ENCODE results near the gene CFAP70.
"Not testable (repeated sequence)": the region's sequence is repeated elsewhere in the genome, so short reads cannot be mapped to it uniquely, and the experiment has no call there.

The CFAP70 gene

GRCh38 chr10:73293461-73293860 lies 65.2 kb downstream of the CFAP70 start:
- peaks cover 10% of the 10 kb centered on the region; the same call in 1 of the 2 replicates for H3K9me3 ChIP-seq (ENCODE audit: insufficient read depth, low read depth, low read length)
- WGBS, result 87% methylated on average over 3 of the region's 3 CpGs
- H3K27me3 ChIP-seq (ENCODE audit: insufficient read depth, low read length), result no peaks in the 10 kb centered on the region
- H3K9ac ChIP-seq (ENCODE audit: low read depth, low read length), result no peak overlapping the region
- no peaks in the 10 kb centered on the region for H3K36me3 ChIP-seq (ENCODE audit: insufficient read depth, low read length)
- no peak overlapping the region for H3K4me3 ChIP-seq (ENCODE audit: low read length)
- no peak overlapping the region for H3K27ac ChIP-seq (ENCODE audit: low read depth, low read length)
- H3K4me1 ChIP-seq (ENCODE audit: insufficient read depth, low read length), result no peaks in the 10 kb centered on the region

GRCh38 chr10:73289958-73290357 lies 68.7 kb downstream of the CFAP70 start:
- Histone ChIP-seq H3K4me1 (ENCODE audit: insufficient read depth, low read length) (no peaks in the 10 kb centered on the region), H3K9ac (ENCODE audit: low read depth, low read length) (no peak overlapping the region), H3K4me3 (ENCODE audit: low read length) (no peak overlapping the region), H3K27ac (ENCODE audit: low read depth, low read length) (no peak overlapping the region), H3K9me3 (ENCODE audit: insufficient read depth, low read depth, low read length) (peaks cover 10% of the 10 kb centered on the region; the same call in 1 of the 2 replicates), H3K36me3 (ENCODE audit: insufficient read depth, low read length) (no peaks in the 10 kb centered on the region), H3K27me3 (ENCODE audit: insufficient read depth, low read length) (no peaks in the 10 kb centered on the region)
- no CpG with 5 or more reads among the region's 1 CpG for WGBS

GRCh38 chr10:73287441-73287840 lies 71.2 kb downstream of the CFAP70 start:
- Histone ChIP-seq H3K9me3 (ENCODE audit: insufficient read depth, low read depth, low read length) (peaks cover 10% of the 10 kb centered on the region; the same call in 1 of the 2 replicates), H3K27ac (ENCODE audit: low read depth, low read length) (no peak overlapping the region), H3K36me3 (ENCODE audit: insufficient read depth, low read length) (no peaks in the 10 kb centered on the region), H3K9ac (ENCODE audit: low read depth, low read length) (no peak overlapping the region), H3K27me3 (ENCODE audit: insufficient read depth, low read length) (no peaks in the 10 kb centered on the region), H3K4me3 (ENCODE audit: low read length) (no peak overlapping the region), H3K4me1 (ENCODE audit: insufficient read depth, low read length) (no peaks in the 10 kb centered on the region)
- 100% methylated on average over 1 of the region's 1 CpG for WGBS

GRCh38 chr10:73281097-73281496 lies 77.6 kb downstream of the CFAP70 start:
- Histone ChIP-seq H3K9me3 (ENCODE audit: insufficient read depth, low read depth, low read length) (no peaks in the 10 kb centered on the region; the same call in 1 of the 2 replicates), H3K4me3 (ENCODE audit: low read length) (no peak overlapping the region), H3K4me1 (ENCODE audit: insufficient read depth, low read length) (no peaks in the 10 kb centered on the region), H3K9ac (ENCODE audit: low read depth, low read length) (no peak overlapping the region), H3K36me3 (ENCODE audit: insufficient read depth, low read length) (no peaks in the 10 kb centered on the region), H3K27me3 (ENCODE audit: insufficient read depth, low read length) (no peaks in the 10 kb centered on the region), H3K27ac (ENCODE audit: low read depth, low read length) (no peak overlapping the region)
- WGBS, result 100% methylated on average over 3 of the region's 3 CpGs

- peaks cover 7% of the 10 kb centered on the region; the same call in 1 of the 2 replicates for H3K9me3 ChIP-seq (ENCODE audit: insufficient read depth, low read depth, low read length)
- 100% methylated on average over 2 of the region's 2 CpGs for WGBS
- no peaks in the 10 kb centered on the region for H3K36me3 ChIP-seq (ENCODE audit: insufficient read depth, low read length)
- no peak overlapping the region for H3K4me3 ChIP-seq (ENCODE audit: low read length)
- no peak overlapping the region for H3K9ac ChIP-seq (ENCODE audit: low read depth, low read length)
- no peaks in the 10 kb centered on the region for H3K4me1 ChIP-seq (ENCODE audit: insufficient read depth, low read length)
- no peak overlapping the region for H3K27ac ChIP-seq (ENCODE audit: low read depth, low read length)
- no peaks in the 10 kb centered on the region for H3K27me3 ChIP-seq (ENCODE audit: insufficient read depth, low read length)
Observed at GRCh38 chr10:73264423-73264822, 94.2 kb downstream of the CFAP70 start.

- Histone ChIP-seq H3K27ac (ENCODE audit: low read depth, low read length) (no peak overlapping the region), H3K36me3 (ENCODE audit: insufficient read depth, low read length) (no peaks in the 10 kb centered on the region), H3K27me3 (ENCODE audit: insufficient read depth, low read length) (no peaks in the 10 kb centered on the region), H3K4me3 (ENCODE audit: low read length) (no peak overlapping the region), H3K9me3 (ENCODE audit: insufficient read depth, low read depth, low read length) (peaks cover 13% of the 10 kb centered on the region; the same call in 1 of the 2 replicates), H3K9ac (ENCODE audit: low read depth, low read length) (no peak overlapping the region), H3K4me1 (ENCODE audit: insufficient read depth, low read length) (no peaks in the 10 kb centered on the region)
- 60% methylated on average over 1 of the region's 1 CpG for WGBS
Observed at GRCh38 chr10:73263693-73264347, 94.8 kb downstream of the CFAP70 start.

GRCh38 chr10:73262880-73263555 lies 95.6 kb downstream of the CFAP70 start:
- no peaks in the 10 kb centered on the region for H3K27me3 ChIP-seq (ENCODE audit: insufficient read depth, low read length)
- 77% methylated on average over 3 of the region's 5 CpGs for whole genome bisulfite sequencing
- no peak overlapping the region for H3K4me3 ChIP-seq (ENCODE audit: low read length)
- no peaks in the 10 kb centered on the region for H3K36me3 ChIP-seq (ENCODE audit: insufficient read depth, low read length)
- peaks cover 16% of the 10 kb centered on the region; the same call in 1 of the 2 replicates for H3K9me3 ChIP-seq (ENCODE audit: insufficient read depth, low read depth, low read length)
- no peaks in the 10 kb centered on the region for H3K4me1 ChIP-seq (ENCODE audit: insufficient read depth, low read length)
- H3K27ac ChIP-seq (ENCODE audit: low read depth, low read length), result no peak overlapping the region
- no peak overlapping the region for H3K9ac ChIP-seq (ENCODE audit: low read depth, low read length)

- no peaks in the 10 kb centered on the region for H3K27me3 ChIP-seq (ENCODE audit: insufficient read depth, low read length)
- no peak overlapping the region for H3K27ac ChIP-seq (ENCODE audit: low read depth, low read length)
- WGBS, result 81% methylated on average over 4 of the region's 4 CpGs
- no peak overlapping the region for H3K4me3 ChIP-seq (ENCODE audit: low read length)
- H3K9me3 ChIP-seq (ENCODE audit: insufficient read depth, low read depth, low read length), result peaks cover 16% of the 10 kb centered on the region; the same call in 1 of the 2 replicates
- H3K4me1 ChIP-seq (ENCODE audit: insufficient read depth, low read length), result no peaks in the 10 kb centered on the region
- H3K9ac ChIP-seq (ENCODE audit: low read depth, low read length), result no peak overlapping the region
- no peaks in the 10 kb centered on the region for H3K36me3 ChIP-seq (ENCODE audit: insufficient read depth, low read length)
Observed at GRCh38 chr10:73262105-73262730, 96.4 kb downstream of the CFAP70 start.

- H3K4me3 ChIP-seq (ENCODE audit: low read length), result no peak overlapping the region
- 94% methylated on average over 9 of the region's 9 CpGs for WGBS
- H3K36me3 ChIP-seq (ENCODE audit: insufficient read depth, low read length), result no peaks in the 10 kb centered on the region
- no peaks in the 10 kb centered on the region for H3K4me1 ChIP-seq (ENCODE audit: insufficient read depth, low read length)
- H3K27me3 ChIP-seq (ENCODE audit: insufficient read depth, low read length), result no peaks in the 10 kb centered on the region
- peaks cover 16% of the 10 kb centered on the region; the same call in 1 of the 2 replicates for H3K9me3 ChIP-seq (ENCODE audit: insufficient read depth, low read depth, low read length)
- H3K9ac ChIP-seq (ENCODE audit: low read depth, low read length), result no peak overlapping the region
- H3K27ac ChIP-seq (ENCODE audit: low read depth, low read length), result no peak overlapping the region
Observed at GRCh38 chr10:73261362-73261995, 97.2 kb downstream of the CFAP70 start.

GRCh38 chr10:73258612-73259011 lies 100.1 kb downstream of the CFAP70 start:
- WGBS, result 94% methylated on average over 10 of the region's 10 CpGs
- H3K36me3 ChIP-seq (ENCODE audit: insufficient read depth, low read length); H3K4me3 ChIP-seq (ENCODE audit: low read length); H3K4me1 ChIP-seq (ENCODE audit: insufficient read depth, low read length); H3K9ac ChIP-seq (ENCODE audit: low read depth, low read length); H3K27me3 ChIP-seq (ENCODE audit: insufficient read depth, low read length); H3K27ac ChIP-seq (ENCODE audit: low read depth, low read length): not testable (repeated sequence)
- H3K9me3 ChIP-seq (ENCODE audit: insufficient read depth, low read depth, low read length), result peaks cover 16% of the 10 kb centered on the region; the same call in 1 of the 2 replicates

GRCh38 chr10:73253225-73253555 lies 105.5 kb downstream of the CFAP70 start:
- Histone ChIP-seq H3K27ac (ENCODE audit: low read depth, low read length) (peak overlapping the region; percentile 75; the same call in 1 of the 2 replicates), H3K27me3 (ENCODE audit: insufficient read depth, low read length) (no peaks in the 10 kb centered on the region), H3K9ac (ENCODE audit: low read depth, low read length) (peak overlapping the region; percentile 90), H3K9me3 (ENCODE audit: insufficient read depth, low read depth, low read length) (no peaks in the 10 kb centered on the region), H3K4me1 (ENCODE audit: insufficient read depth, low read length) (no peaks in the 10 kb centered on the region; the same call in 1 of the 2 replicates), H3K36me3 (ENCODE audit: insufficient read depth, low read length) (peaks cover 24% of the 10 kb centered on the region), H3K4me3 (ENCODE audit: low read length) (peak overlapping the region; percentile 80)
- 0% methylated on average over 4 of the region's 4 CpGs for WGBS

All from HUES64 (cell line).